C4-2B (cell line): Measurements from ENCODE around the gene KRTAP19-2.

Experiments used
- CTCF ChIP-seq: fragments of 450-650 bp; conservative IDR thresholded peaks from 2 replicates; pipeline ENCODE4 v1.5.1; 2017; ENCODE audit warnings: mild to moderate bottlenecking
- ZFX ChIP-seq: fragments of 450-650 bp; IDR thresholded peaks from 2 replicates; pipeline ENCODE4 v1.6.1; 2017

GRCh38 chr21:30518876-30519275 is 31.6 kb upstream of the KRTAP19-2 start:
- no peak for TF ChIP-seq CTCF
- TF ChIP-seq ZFX = no peak
